Activated CD4-positive, alpha-beta T cell treated with anti-CD3 and anti-CD28 coated beads for 24 hours (primary cell): ENCODE measurements around the gene BCL2.

Experiments used
- DNase-seq, 2 donors: peaks; one replicate each; pipeline ENCODE4 v3.0.0-alpha.2; 2020; ENCODE audit warnings: low read depth in 2 of 2

BCL2 gene

DNA sequence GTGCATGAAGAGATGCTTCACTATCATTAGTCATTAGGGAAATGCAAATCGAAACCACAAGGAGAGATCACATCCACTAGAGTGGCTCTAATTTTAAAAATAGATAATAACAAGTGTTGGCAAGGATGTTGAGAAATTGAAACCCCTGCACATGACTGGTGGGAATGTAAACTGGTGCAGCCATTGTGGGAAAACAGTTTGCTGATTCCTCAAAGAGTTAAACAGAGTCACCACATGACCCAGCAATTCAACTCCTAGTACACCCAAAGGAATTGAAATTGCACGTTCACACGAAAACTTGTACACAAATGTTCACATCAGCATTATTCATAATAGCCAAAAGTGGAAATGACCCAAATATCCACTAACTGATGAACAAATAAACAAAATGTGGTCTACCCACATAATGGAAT lies 179.5 kb downstream of the BCL2 start:
- DNase-seq, result no peak

DNA sequence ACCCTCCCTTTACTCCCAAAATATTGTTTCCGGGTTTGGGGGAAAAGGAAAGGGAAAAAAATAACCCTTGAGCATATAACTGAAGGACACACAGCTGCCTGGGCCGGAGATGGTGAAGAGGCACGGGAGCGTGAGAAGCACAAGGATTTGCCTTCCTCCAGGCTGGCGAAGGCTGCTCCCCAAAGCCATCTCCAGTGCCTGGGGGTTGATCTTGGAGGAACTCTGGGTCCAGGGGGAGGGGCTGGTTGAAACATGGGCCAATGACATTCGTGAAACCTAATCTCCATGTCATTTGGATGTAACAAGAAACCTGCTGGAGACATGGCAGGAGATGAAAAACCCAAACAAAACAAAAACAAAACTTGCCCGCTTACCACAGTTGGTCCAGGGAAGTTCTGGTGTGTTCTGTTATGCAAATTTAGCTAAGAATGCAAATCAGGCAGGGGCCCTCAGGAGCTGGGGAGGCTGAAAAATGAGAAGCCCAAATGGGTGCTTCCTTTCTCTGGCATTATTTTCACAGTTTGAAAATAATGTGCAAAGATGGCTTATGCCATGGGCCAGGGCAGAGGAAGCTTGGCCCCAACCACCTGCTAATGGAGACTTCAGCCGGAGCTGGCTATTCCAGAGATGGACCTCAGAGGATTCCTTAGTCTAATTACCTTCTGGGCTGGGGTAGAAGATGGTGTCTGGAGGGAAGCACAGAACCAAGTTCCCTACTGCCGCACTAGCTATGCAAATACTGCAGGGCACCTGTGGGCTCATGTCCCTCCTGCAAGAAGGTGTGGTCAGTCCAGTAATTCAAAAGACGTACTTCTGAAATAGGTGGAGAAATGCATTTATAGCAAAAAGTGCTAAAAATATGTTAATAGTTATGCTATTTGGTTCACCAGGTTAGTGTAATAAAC lies 180.9 kb downstream of the BCL2 start:
- DNase-seq, result no peak

GRCh38 chr18:63137999-63138435 lies 181.6 kb downstream of the BCL2 start:
- no peak for DNase-seq

DNA sequence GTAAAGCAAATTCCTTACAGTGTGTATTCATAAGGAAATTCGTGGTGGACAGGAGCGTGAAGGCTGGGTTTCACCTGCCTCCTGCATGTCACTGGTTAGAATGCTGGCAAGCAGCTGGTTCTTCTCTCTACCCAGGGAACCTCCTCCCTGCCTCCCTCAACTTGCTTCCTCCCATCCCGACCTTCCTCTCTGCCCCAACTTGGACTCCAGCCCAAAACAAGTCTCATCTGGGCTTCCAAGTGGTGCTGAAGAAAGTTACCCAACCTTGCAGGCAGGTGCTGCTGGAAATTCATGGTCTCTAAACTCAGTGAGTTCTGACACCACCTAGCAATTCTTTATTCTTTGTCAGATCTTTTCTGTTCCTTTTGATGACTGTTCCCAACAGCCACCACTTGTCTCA lies 184.5 kb downstream of the BCL2 start:
- no peak for DNase-seq

- DNase-seq, result no peak
These were observed 186.8 kb downstream of the BCL2 start for GRCh38 chr18:63132819-63133200.

DNA sequence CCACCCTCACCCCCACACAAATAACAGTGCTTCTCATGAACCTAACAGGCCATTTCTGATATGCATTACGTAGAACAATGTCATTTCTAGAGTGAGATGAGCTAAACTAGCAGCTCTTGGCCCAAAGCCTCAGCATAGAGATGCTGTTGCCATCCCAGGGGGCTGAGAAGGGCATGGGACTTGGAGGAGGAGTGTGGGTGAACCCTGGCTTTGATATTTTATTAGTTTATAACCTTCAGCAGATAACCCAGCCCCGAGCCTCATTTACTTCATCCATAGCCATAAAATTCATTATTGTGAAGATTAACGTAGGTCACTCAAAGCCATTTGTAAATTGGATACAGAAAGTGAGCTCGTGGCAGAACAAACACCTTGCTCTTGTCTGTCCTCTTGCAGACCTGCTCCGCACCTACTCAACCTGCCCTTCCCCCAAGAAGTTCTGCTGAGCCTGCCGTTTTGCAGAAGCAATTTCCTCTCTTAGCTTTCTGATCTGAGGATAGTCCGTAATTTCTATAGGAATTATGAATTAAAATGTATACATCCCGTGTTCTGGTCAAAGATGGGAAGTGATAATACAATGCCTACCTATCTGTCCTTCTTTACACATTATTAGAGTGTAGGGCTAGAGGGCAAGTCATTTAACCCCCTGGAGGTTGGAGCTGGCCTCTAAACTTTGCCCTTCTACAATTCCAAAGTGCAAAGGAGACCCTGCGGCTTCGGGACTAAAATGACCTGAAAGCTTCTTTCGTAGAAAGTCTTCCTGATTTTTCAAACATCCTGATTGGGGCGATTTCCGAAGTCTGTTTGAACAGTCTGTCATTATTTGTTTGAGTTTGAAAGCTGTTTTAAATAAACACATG lies 187.4 kb downstream of the BCL2 start:
- no peak for DNase-seq

DNA sequence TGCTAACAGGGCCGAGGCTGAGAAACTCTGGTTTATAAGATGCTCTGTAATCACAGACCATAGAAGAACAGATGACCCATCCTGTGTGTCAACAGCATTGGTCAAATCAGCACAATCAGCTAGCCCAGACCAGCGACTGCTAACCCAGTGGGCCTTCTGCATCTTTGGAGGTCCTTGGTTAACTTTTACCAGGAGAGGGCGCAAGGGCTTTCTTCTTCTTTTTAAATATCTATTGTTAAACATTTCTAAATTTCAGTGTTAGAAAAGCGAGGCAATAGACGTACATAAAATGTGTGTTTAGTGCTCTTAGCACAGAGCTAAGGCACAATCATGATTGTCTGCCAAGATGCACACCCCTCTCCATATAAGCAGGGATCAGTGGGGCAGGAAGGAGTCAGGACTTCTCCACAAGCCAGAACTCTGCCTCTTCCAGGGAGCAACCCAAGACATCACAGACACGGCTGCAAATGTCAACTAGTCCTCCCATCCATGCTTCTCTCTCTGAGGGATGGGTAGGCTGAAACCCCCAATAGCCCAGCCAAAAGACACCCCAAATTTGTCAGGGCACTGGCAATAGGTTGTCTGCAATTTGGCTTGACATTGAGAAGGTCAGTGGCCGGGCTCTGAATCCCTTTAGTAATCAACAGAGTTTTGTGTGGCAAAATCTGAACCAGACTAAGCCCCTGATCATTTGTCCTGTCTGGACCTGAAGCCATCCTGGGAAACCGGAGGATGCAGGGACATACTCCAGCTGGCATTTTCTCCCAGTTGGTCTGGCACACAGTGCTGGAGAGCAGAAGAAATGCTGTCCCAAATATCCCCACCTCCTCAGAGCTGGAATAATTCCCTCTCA lies 188.2 kb downstream of the BCL2 start:
- peak in 1 of 2 donors; percentile 50 for DNase-seq

- no peak for DNase-seq
These were observed 189.4 kb downstream of the BCL2 start for GRCh38 chr18:63130176-63130575.

- DNase-seq, result no peak
These were observed 191.2 kb downstream of the BCL2 start for GRCh38 chr18:63128237-63128974.

DNA sequence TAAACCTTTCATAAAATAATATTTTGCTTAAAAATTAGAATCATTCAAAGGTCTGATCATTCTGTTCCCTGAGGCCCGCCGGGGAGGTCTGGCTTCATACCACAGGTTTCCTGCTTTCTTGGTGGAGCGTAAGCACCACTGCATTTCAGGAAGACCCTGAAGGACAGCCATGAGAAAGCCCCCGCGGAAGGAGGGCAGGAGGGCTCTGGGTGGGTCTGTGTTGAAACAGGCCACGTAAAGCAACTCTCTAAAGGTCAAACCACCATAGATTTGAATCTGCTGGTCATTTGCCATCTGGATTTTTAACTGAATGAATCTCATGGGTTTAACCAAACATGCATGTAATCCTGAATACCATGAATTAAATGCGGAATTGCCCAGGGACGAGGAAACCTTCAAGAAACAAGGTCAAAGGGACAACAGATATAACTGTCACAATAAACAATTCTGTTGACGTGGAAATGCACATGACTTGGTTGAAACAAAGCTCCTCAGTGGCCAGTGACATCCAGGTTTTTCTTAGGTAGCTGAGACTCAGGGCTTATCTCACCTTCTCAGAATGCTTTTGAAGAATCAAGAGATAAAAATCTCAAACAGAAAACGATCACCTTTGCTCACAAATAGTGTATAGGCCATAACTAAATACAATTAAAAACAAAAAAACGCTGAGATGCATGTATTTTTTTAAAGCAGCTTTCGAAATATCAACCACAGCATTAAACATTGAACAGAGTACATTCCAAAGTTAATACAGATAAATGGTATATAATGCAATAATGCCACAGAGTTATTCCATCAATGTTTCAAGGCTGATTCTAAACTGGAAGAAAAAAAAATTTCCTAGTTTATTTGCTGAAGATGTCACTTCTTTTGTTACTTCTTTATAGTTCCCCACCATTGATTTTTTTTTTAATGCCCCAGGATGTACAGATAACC lies 193.2 kb downstream of the BCL2 start:
- no peak for DNase-seq

DNA sequence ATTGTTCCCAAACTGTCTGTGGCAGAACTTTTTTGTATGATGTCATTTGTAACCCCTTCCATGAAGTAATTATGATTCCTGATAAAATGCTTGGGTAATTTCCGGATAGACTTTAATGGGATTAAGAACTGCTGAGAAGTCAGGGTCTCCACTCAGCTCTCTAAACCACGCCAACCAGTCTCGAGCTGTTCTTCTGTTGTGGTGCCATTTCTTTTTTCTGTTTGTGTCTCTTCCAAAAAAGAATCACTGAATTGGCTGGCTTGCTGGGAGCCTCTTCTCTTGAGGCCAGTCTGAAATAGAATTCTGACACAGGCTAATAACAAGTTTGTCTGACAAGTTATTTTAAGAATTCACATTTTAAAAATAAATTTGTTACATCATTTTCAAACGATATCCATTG lies 198.9 kb downstream of the BCL2 start:
- DNase-seq, result no peak

- no peak for DNase-seq
These were observed 199.9 kb downstream of the BCL2 start for GRCh38 chr18:63119647-63120046.

- no peak for DNase-seq
These were observed 205.5 kb downstream of the BCL2 start for GRCh38 chr18:63113899-63114565.

DNA sequence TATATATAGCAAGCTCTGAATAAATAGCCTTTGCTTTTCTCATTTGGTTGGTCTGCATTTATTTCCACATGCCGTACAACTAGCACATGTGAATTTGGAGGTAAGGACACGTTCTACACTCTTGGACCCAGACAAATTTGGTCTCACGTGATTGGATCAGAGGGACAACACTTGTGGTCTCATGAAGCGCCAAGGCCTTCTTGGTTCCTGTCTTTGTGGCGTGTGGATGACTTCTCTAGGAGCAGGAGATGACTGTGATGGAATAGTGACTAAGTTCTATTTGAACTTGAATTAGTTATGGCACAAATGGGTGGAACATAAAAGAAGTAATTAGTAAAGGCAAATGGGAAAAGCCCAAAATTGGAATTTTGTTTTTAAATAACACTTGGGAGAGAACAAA lies 206.9 kb downstream of the BCL2 start:
- DNase-seq, result no peak

- no peak for DNase-seq
These were observed 207.7 kb downstream of the BCL2 start for GRCh38 chr18:63111671-63112402.

DNA sequence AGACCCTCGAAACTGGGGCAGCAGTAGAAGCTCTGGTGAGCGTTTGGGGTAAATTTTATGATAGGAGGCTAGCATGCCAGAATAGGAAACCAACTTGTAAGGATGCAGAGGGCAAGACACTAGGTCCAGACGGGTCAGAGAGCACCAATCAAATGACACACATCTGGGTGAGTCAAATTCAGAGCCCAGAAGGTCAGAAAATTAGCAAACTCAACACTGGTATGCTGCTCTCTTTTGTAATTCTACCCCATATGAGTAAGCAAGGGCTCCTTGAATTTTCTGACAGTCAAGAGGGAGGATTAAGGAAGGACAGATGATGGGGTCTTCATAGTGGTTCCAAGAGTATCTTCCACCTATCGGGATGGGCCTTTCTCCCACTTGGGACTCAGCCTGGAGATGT lies 209.8 kb downstream of the BCL2 start:
- DNase-seq, result no peak

GRCh38 chr18:63109022-63109421 lies 210.5 kb downstream of the BCL2 start:
- DNase-seq, result no peak

GRCh38 chr18:63107931-63108330 lies 211.6 kb downstream of the BCL2 start:
- no peak for DNase-seq
